Measurements from ENCODE around the gene GRIN1.

The GRIN1 gene

DNA sequence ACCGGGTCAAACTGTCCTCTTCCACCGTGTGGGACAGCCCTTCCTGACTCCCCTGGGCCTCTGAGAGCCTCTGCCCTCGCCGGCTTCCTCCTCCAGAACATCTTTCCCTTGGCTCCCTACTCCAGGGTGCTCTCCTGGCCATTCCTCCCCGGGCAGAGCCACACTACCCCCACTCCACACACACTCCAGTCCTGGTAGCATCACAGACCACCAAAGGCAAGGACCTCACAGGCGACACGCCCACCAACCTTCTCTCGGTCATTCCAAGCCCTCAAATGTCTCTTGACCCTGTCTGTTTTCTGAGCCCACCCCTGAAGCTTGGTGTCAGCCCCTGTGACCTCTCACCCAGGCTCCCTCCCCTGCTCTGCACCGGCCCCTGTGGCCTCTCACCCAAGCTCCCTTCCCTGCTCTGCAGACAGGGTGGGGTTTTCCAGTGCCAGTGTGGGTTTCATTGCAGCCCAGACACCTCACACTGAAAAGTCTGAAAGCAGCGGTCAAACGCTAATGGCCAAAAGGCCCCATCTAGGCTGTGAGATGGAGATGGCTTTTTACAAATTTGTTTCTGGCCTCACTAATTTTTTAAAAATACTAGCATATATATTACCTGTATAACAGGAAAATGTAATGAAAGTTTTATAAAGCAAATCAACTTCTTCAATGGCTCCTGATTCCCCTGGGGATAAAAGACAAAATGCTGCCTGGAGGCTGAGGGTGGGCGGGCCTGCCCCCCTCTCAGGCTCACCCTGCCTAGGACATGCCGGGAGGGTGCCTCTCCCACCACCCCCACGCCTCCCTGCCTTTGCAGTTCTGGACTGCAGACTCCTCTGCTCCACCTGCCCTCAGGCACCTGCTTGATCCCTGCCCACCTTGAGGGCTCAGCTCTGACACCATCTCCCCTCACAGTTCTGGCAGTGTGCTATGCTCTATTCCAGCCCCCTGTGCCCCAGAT is 20.4 kb downstream of the GRIN1 start:
- in situ Hi-C loops (cut with HindIII; ENCODE audit: low pct_ligation_motif_present, low pct_unique_long_range_greater_than_20kb, low sequenced_read_pairs), result no loop called here
- DNase-seq, result no peak

- no peak for DNase-seq
- in situ Hi-C loops (cut with HindIII; ENCODE audit: low pct_ligation_motif_present, low pct_unique_long_range_greater_than_20kb, low sequenced_read_pairs), result no loop called here
Observed at GRCh38 chr9:137160054-137160425, 21.1 kb downstream of the GRIN1 start.

DNA sequence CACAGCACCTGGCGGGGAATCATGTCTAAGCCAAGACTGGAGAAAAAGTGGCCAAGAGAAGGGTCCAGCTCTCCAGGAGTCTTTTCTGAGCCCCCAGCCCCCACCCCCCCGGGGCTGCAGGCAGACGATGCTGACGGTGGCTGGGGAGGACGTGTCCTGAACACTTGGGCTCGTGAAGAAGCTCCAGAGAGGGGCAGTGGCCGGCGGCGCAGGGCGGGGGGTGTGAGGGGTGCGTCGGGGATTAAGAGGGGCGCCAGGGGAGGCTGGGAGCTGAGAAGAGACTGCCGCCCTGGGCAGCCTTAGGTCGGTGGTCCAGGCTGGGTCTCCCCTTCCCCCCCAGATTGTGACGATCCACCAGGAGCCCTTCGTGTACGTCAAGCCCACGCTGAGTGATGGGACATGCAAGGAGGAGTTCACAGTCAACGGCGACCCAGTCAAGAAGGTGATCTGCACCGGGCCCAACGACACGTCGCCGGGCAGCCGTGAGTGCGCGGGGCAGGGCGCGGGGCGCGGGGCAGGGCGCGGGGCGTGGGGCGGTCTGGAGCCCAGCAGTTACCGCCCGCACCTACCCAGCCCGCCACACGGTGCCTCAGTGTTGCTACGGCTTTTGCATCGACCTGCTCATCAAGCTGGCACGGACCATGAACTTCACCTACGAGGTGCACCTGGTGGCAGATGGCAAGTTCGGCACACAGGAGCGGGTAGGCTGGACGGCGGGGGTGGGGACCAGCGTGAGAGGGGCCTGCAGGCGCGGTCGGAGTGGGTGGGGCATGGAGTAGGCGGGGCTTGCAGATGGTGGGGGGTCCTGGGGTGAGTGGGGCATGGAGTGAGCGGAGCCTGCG is 22.0 kb downstream of the GRIN1 start:
- in situ Hi-C loops (cut with HindIII; ENCODE audit: low pct_ligation_motif_present, low pct_unique_long_range_greater_than_20kb, low sequenced_read_pairs), result no loop called here
- no peak for DNase-seq

- no peak for DNase-seq
- in situ Hi-C loops (cut with HindIII; ENCODE audit: low pct_ligation_motif_present, low pct_unique_long_range_greater_than_20kb, low sequenced_read_pairs), result no loop called here
Observed at GRCh38 chr9:137161558-137162486, 22.9 kb downstream of the GRIN1 start.

DNA sequence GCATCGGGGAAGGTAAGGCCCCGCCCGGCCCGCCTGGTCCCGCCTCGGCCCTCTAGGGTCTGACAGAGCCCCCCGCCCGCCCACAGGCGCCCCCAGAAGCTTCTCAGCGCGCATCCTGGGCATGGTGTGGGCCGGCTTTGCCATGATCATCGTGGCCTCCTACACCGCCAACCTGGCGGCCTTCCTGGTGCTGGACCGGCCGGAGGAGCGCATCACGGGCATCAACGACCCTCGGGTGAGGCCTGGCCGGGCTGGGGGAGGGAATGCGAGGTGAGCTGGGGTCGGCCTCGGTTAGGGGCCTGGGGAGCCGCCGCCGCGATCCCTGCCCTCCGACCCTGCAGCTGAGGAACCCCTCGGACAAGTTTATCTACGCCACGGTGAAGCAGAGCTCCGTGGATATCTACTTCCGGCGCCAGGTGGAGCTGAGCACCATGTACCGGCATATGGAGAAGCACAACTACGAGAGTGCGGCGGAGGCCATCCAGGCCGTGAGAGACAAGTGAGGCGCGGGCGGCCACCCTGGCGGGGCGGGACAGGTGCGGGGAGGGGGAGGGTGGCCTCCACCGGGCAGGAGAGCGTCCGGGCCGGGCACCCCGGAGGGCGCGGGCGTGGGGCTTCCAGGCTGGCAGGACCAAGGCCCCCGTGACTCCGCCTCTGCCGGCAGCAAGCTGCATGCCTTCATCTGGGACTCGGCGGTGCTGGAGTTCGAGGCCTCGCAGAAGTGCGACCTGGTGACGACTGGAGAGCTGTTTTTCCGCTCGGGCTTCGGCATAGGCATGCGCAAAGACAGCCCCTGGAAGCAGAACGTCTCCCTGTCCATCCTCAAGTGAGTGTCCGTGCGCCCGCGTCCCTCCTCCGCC is 23.8 kb downstream of the GRIN1 start:
- DNase-seq, result no peak
- in situ Hi-C loops (cut with HindIII; ENCODE audit: low pct_ligation_motif_present, low pct_unique_long_range_greater_than_20kb, low sequenced_read_pairs), result no loop called here

DNA sequence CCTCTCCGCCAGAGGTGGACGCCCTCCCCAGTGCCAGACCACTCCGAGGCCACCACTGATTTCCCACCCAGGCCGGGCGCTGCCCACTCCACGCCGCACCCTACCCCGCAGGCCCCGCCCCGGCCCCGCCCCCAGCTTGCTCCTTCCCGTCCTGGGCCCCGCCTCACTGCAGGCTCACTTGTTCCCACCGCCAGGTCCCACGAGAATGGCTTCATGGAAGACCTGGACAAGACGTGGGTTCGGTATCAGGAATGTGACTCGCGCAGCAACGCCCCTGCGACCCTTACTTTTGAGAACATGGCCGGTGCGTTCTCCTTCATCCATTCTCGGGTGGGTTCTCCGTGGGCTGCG is 24.4 kb downstream of the GRIN1 start:
- DNase-seq, result no peak
- in situ Hi-C loops (cut with HindIII; ENCODE audit: low pct_ligation_motif_present, low pct_unique_long_range_greater_than_20kb, low sequenced_read_pairs), result no loop called here

- no peak for DNase-seq
- in situ Hi-C loops (cut with HindIII; ENCODE audit: low pct_ligation_motif_present, low pct_unique_long_range_greater_than_20kb, low sequenced_read_pairs), result no loop called here
Observed at GRCh38 chr9:137163805-137164204, 24.9 kb downstream of the GRIN1 start.

GRCh38 chr9:137164370-137165249 is 25.7 kb downstream of the GRIN1 start:
- DNase-seq, result no peak
- in situ Hi-C loops (cut with HindIII; ENCODE audit: low pct_ligation_motif_present, low pct_unique_long_range_greater_than_20kb, low sequenced_read_pairs), result no loop called here

DNA sequence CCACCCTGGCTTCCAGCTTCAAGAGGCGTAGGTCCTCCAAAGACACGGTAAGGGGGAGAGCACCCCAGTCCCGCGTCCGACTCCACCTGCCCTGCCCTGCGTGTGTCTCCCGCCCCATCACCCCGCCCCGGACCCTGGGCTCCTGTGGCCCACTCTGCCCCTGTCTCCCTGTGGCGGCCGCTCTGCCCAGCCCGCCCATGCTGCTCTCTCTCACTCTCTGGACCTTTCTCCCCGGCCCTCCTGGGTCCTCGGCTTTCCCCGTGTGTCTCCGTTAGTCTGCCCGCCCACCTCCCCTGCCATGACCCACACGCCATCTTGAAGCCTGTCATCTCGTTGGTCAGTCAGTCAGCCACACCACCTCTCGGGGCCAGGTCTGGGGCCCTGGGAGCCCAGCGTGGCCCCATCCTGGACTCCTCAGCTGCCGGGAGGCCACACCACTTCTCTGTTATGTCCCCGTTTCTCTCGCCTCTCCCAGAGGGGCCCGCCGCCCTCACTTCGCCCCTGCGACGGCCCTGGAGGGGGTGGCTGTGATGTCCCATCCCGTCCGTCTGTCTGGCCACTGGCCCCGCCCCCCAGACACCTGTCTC is 26.4 kb downstream of the GRIN1 start:
- in situ Hi-C loops (cut with HindIII; ENCODE audit: low pct_ligation_motif_present, low pct_unique_long_range_greater_than_20kb, low sequenced_read_pairs), result no loop called here
- no peak for DNase-seq

DNA sequence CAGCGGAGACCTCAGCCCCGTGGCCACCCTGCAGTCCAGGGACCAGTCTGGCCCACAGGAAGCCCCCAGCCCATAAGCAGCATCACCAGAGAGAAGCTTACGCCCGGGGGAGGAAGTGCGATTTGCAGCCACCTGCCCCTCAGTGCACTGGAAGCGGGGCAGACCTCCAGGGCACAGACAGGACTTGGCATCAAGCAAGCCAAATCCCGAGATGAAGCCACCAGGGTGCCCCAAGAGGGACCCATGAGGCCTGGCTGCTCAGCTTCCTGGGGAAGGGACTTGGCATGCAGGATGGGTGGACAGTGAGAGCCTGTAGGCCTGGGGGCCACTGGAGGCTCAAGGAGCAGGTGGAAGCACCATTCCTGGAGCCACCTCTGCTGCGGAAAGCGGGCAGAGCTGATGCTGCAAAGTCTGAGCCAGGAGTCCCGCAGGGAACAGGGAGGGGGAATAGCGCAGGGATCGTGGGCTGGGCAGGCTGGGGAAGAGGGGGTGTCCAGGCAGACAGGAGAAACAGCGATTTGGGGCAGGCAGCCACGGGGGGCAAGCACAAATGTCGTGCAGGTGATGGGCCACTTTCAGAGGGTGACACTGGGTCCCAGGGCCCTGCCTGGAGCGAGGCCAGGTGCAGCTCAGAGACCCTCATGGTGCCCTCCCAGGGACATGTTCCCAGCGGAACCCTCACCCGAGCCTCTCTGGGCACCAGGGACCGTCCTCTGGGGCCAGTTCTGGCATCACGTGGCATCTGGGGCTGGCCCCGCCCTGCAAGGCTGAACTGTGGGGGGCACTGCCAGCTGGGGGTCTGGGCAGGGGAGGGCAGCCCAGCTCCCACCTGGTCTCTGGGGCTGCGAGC is 27.7 kb downstream of the GRIN1 start:
- in situ Hi-C loops (cut with HindIII; ENCODE audit: low pct_ligation_motif_present, low pct_unique_long_range_greater_than_20kb, low sequenced_read_pairs), result no loop called here
- DNase-seq, result no peak

GRCh38 chr9:137167277-137167746 is 28.4 kb downstream of the GRIN1 start:
- in situ Hi-C loops (cut with HindIII; ENCODE audit: low pct_ligation_motif_present, low pct_unique_long_range_greater_than_20kb, low sequenced_read_pairs), result no loop called here
- no peak for DNase-seq

GRCh38 chr9:137167747-137168572 is 29.0 kb downstream of the GRIN1 start:
- DNase-seq, result no peak

DNA sequence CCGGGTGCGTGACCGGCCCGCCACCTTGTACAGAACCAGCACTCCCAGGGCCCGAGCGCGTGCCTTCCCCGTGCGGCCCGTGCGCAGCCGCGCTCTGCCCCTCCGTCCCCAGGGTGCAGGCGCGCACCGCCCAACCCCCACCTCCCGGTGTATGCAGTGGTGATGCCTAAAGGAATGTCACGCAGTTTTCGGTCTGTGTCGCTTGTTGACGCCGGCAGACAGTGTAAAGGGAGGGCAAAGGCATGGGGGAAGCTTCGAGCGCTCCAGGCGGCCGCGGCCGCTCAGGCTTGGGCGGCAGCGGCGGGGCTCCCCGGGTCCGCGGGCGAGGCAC is 29.6 kb downstream of the GRIN1 start:
- in situ Hi-C loops (cut with HindIII; ENCODE audit: low pct_ligation_motif_present, low pct_unique_long_range_greater_than_20kb, low sequenced_read_pairs), result no loop called here
- DNase-seq, result no peak

More at GRCh38 chr9:137167747-137168572, 29.0 kb downstream of the GRIN1 start:
- in situ Hi-C loops (cut with HindIII; ENCODE audit: low pct_ligation_motif_present, low pct_unique_long_range_greater_than_20kb, low sequenced_read_pairs), result no loop called here

- DNase-seq, result peak; percentile 33
- in situ Hi-C loops (cut with HindIII; ENCODE audit: low pct_ligation_motif_present, low pct_unique_long_range_greater_than_20kb, low sequenced_read_pairs), result no loop called here
Observed at GRCh38 chr9:137168904-137169856, 30.2 kb downstream of the GRIN1 start.
